B cell (primary cell): ENCODE data around the gene UBL3. TPM values are rescaled to one million over a fixed set of nuclear protein-coding genes. Genes with fewer than 3 reads are reported as not detected.

Experiments
- ATAC-seq: fragments of 200-7000 bp; cut with Tn5 transposase; one replicate; pipeline ENCODE4 v1.10.0; 2021; ENCODE audit warnings: low read depth, mild to moderate bottlenecking, moderate number of reproducible peaks, moderate library complexity
- CTCF ChIA-PET: fragments of 350-600 bp; sonication (Branson Sonifier 250); formaldehyde crosslinking; loops from one replicate; lab custom pipeline; 2021; ENCODE audit warnings: antibody characterized with exemption, inconsistent platforms; lab: Charles Lee
- POLR2A ChIA-PET: fragments of 350-600 bp; sonication (Branson Sonifier 250); formaldehyde crosslinking; loops from one replicate; lab custom pipeline; 2021; ENCODE audit warnings: antibody characterized with exemption; lab: Charles Lee
- DNase-seq: peaks from one replicate; pipeline ENCODE4 v3.0.0; 2013
- H2AFZ ChIP-seq: 2 replicates; pipeline ENCODE4 v1.6.1; 2012; ENCODE audit warnings: mild to moderate bottlenecking, low read depth, low read length; ENCODE audit not compliant: insufficient read depth, poor library complexity, severe bottlenecking
- H3K27ac ChIP-seq, 2 donors: 1 replicate in 1 of 2; 2 replicates in 1 of 2; pipeline ENCODE4 v1.5.1; 2012 to 2013; ENCODE audit warnings: low read length in 2 of 2, mild to moderate bottlenecking in 2 of 2, moderate library complexity in 1 of 2
- H3K27me3 ChIP-seq, 4 experiments: fragments of 200-600 bp in 1 of 4; sonication (generic) in 1 of 4; replicated peaks in 1 of 4; 1 replicate in 2 of 4; 2 replicates in 2 of 4; pipeline versions ENCODE4 v1.6.1 to v1.7.0; 2013 to 2016; ENCODE audit warnings: low read length in 3 of 4, mild to moderate bottlenecking in 2 of 4, mixed read lengths in 1 of 4, moderate library complexity in 1 of 4; ENCODE audit not compliant: insufficient read depth in 4 of 4, control insufficient read depth in 3 of 4; ENCODE audit errors: control extremely low read depth in 1 of 4
- H3K36me3 ChIP-seq, 2 experiments: replicated peaks in 1 of 2; 1 replicate in 1 of 2; 2 replicates in 1 of 2; pipeline versions ENCODE4 v1.6.1 to v1.7.1; 2013; ENCODE audit warnings: low read length in 1 of 2; ENCODE audit not compliant: insufficient read depth in 2 of 2, control insufficient read depth in 1 of 2; ENCODE audit errors: control extremely low read depth in 1 of 2, extremely low read depth in 1 of 2
- H3K4me1 ChIP-seq, 2 donors: fragments of 200-600 bp in 1 of 2; sonication (generic) in 1 of 2; 1 replicate in 1 of 2; 2 replicates in 1 of 2; pipeline versions ENCODE4 v1.5.1 to v1.6.1; 2013 to 2017; ENCODE audit warnings: low read length in 2 of 2; ENCODE audit not compliant: control insufficient read depth in 2 of 2, insufficient read depth in 2 of 2
- H3K4me2 ChIP-seq: replicated peaks from 2 replicates; pipeline ENCODE3; 2012; ENCODE audit warnings: mild to moderate bottlenecking, low read depth, low read length; ENCODE audit not compliant: poor library complexity, severe bottlenecking
- H3K4me3 ChIP-seq, 5 experiments: fragments of 200-600 bp in 1 of 5; sonication (generic) in 1 of 5; 1 replicate in 3 of 5; 2 replicates in 2 of 5; pipeline versions ENCODE4 v1.5.1 to v1.7.0; 2011 to 2016; ENCODE audit warnings: low read length in 4 of 5, mild to moderate bottlenecking in 4 of 5, low read depth in 2 of 5, control low read depth in 1 of 5, moderate library complexity in 1 of 5; ENCODE audit not compliant: insufficient read depth in 1 of 5; ENCODE audit errors: control extremely low read depth in 1 of 5, extremely low read depth in 1 of 5
- H3K79me2 ChIP-seq: fragments of 200-600 bp; sonication (generic); one replicate; pipeline ENCODE4 v1.6.0; 2016; ENCODE audit warnings: low read length; ENCODE audit not compliant: control insufficient read depth, insufficient read depth
- H3K9ac ChIP-seq: fragments of 200-600 bp; sonication (generic); 2 replicates; pipeline ENCODE4 v1.6.1; 2017; ENCODE audit warnings: mild to moderate bottlenecking, low read length, moderate library complexity
- H3K9me3 ChIP-seq, 3 donors: one replicate each; pipeline versions ENCODE4 v1.6.1 to v1.7.1; 2013; ENCODE audit warnings: low read length in 2 of 3; ENCODE audit not compliant: control insufficient read depth in 2 of 3, insufficient read depth in 1 of 3; ENCODE audit errors: control extremely low read depth in 1 of 3
- H4K20me1 ChIP-seq: 2 replicates; pipeline ENCODE4 v1.6.0; 2012; ENCODE audit warnings: mild to moderate bottlenecking, low read length; ENCODE audit not compliant: insufficient read depth, control insufficient read depth, poor library complexity, severe bottlenecking
- H3K27ac Mint-ChIP-seq: one replicate; pipeline ENCODE4 v1.8.0; 2021; ENCODE audit warnings: mixed read lengths
- H3K27me3 Mint-ChIP-seq: one replicate; pipeline ENCODE4 v1.8.0; 2021; ENCODE audit warnings: mixed read lengths
- H3K4me1 Mint-ChIP-seq: one replicate; pipeline ENCODE4 v1.8.0; 2021; ENCODE audit warnings: mixed read lengths
- H3K4me3 Mint-ChIP-seq: one replicate; pipeline ENCODE4 v1.8.0; 2021; ENCODE audit warnings: mixed read lengths
- H3K9me3 Mint-ChIP-seq: one replicate; pipeline ENCODE4 v1.8.0; 2022; ENCODE audit warnings: mixed read lengths; ENCODE audit not compliant: insufficient read depth
- CTCF ChIP-seq: fragments of 200-600 bp; IDR thresholded peaks from one replicate; pipeline ENCODE4 v1.8.0; 2022; ENCODE audit warnings: antibody characterized with exemption, mild to moderate bottlenecking
- EZH2 ChIP-seq: IDR thresholded peaks from 2 replicates; pipeline ENCODE4 v1.6.1; 2012; ENCODE audit warnings: borderline replicate concordance, low read depth, mild to moderate bottlenecking, moderate library complexity, low read length; ENCODE audit not compliant: insufficient read depth, poor library complexity, severe bottlenecking
- WGBS: methylation state at CpG from one replicate; pipeline ENCODE4 v1.1.5; 2013; ENCODE audit warnings: missing lambda C conversion rate; ENCODE audit not compliant: insufficient coverage; 5-methylcytosine and 5-hydroxymethylcytosine counted together
- intact Hi-C: fragments of 100-400 bp; cut with micrococcal nuclease; formaldehyde crosslinking; loops from one replicate; pipeline ENCODE4 v1.10.0; 2022
- polyA plus RNA-seq: library from polyadenylated mRNA; depleted of rRNA; stranded (reverse); fragments of >200 nt; gene quantifications from 2 replicates; pipeline ENCODE4 v1.2.3, GENCODE V29; 2012
- total RNA-seq, 2 donors: library from RNA; stranded (reverse); fragments of 120-200 nt in 1 of 2; gene quantifications; 1 replicate in 1 of 2; 2 replicates in 1 of 2; pipeline versions ENCODE4 v1.2.3 to v1.2.4, GENCODE V29; 2013 to 2022

UBL3 gene
- total and polyA plus RNA-seq, 2 donors (not counting 1 experiment from before 2014, with no cell fraction given) = 7.3 to 27.9 TPM

GRCh38 chr13:29858231-29858630, 7.8 kb upstream of the UBL3 start:
- Histone ChIP-seq H3K27ac (no peak overlapping the region), H3K4me1 (no peaks in the 10 kb centered on the region), H3K4me3 (no peak overlapping the region), H3K9ac (no peak overlapping the region), H3K79me2 (no peaks in the 10 kb centered on the region), H3K4me2 (no peak overlapping the region), H2AFZ (no peak overlapping the region), H3K36me3 (no peaks in the 10 kb centered on the region), H4K20me1 (no peaks in the 10 kb centered on the region), H3K9me3 (no peaks in the 10 kb centered on the region), H3K27me3 (no peaks in the 10 kb centered on the region)
- DNase-seq (no peak), ATAC-seq (no peak)
- H3K9me3 Mint-ChIP-seq = no peaks in the 10 kb centered on the region
- no peaks in the 10 kb centered on the region for H3K4me1 Mint-ChIP-seq
- intact Hi-C loops = no loop called here
- TF ChIP-seq EZH2 (no peak), CTCF (no peak)
- no peak overlapping the region for H3K4me3 Mint-ChIP-seq
- ChIA-PET CTCF (interaction anchor here (1.8 kb wide), 1 partner anchor 87 kb away, joined by 4 read pairs; no protein-coding TSS in a partner anchor), POLR2A (no interaction called here)
- H3K27me3 Mint-ChIP-seq = peaks cover 14% of the 10 kb centered on the region
- H3K27ac Mint-ChIP-seq = no peak overlapping the region
- no CpG with 5 or more reads among the region's 1 CpG for WGBS

- no peak for DNase-seq
- Histone ChIP-seq H4K20me1 (no peaks in the 10 kb centered on the region), H3K4me3 (no peak overlapping the region), H3K9me3 (no peaks in the 10 kb centered on the region), H3K4me2 (no peak overlapping the region), H3K27me3 (no peaks in the 10 kb centered on the region), H3K36me3 (no peaks in the 10 kb centered on the region), H3K27ac (no peak overlapping the region), H3K4me1 (no peaks in the 10 kb centered on the region), H2AFZ (no peak overlapping the region), H3K79me2 (no peaks in the 10 kb centered on the region), H3K9ac (no peak overlapping the region)
- no peak for TF ChIP-seq EZH2
- TF ChIP-seq CTCF = no peak
- no CpG with 5 or more reads among the region's 2 CpGs for WGBS
- H3K27ac Mint-ChIP-seq = no peak overlapping the region
- no peaks in the 10 kb centered on the region for H3K4me1 Mint-ChIP-seq
- intact Hi-C loops = no loop called here
- peaks cover 8% of the 10 kb centered on the region for H3K27me3 Mint-ChIP-seq
- POLR2A ChIA-PET = no interaction called here
- H3K9me3 Mint-ChIP-seq = no peaks in the 10 kb centered on the region
- no peak for ATAC-seq
- CTCF ChIA-PET = no interaction called here
- no peak overlapping the region for H3K4me3 Mint-ChIP-seq
These were observed 6.7 kb upstream of the UBL3 start for GRCh38 chr13:29857085-29857484.
